Keratinocyte (primary cell): ENCODE results near the gene TSPAN18. TPM values are rescaled to one million over a fixed set of nuclear protein-coding genes. Genes with fewer than 3 reads are reported as not detected.

Source experiments
- DNase-seq: peaks from one replicate; pipeline ENCODE4 v3.0.0-alpha.2; 2011; ENCODE audit warnings: low read depth, missing footprints, low spot score
- FAIRE-seq: peaks from 2 replicates; lab custom pipeline; 2011; peaks lifted over from hg19 to GRCh38; lab: Jason Lieb, UNC
- H2AFZ ChIP-seq: 2 replicates; pipeline ENCODE4 v1.6.0; 2012; ENCODE audit warnings: low read length, control low read depth, inconsistent platforms; ENCODE audit not compliant: control insufficient read depth
- H3K27ac ChIP-seq: 2 replicates; pipeline ENCODE4 v1.5.1; 2011; ENCODE audit warnings: low read length; ENCODE audit not compliant: control insufficient read depth, insufficient read depth
- H3K27me3 ChIP-seq: 3 replicates; pipeline ENCODE4 v1.6.0; 2011; ENCODE audit warnings: low read length; ENCODE audit not compliant: control insufficient read depth, insufficient read depth; ENCODE audit errors: extremely low read depth
- H3K36me3 ChIP-seq, 2 experiments: 2 replicates in 1 of 2; 3 replicates in 1 of 2; pipeline ENCODE4 v1.5.1; 2011; ENCODE audit warnings: low read length in 2 of 2, mild to moderate bottlenecking in 1 of 2; ENCODE audit not compliant: control insufficient read depth in 2 of 2, insufficient read depth in 2 of 2; ENCODE audit errors: extremely low read depth in 1 of 2
- H3K4me1 ChIP-seq: 3 replicates; pipeline ENCODE4 v1.5.1; 2011; ENCODE audit warnings: low read length; ENCODE audit not compliant: control insufficient read depth, insufficient read depth; ENCODE audit errors: extremely low read depth
- H3K4me2 ChIP-seq: 3 replicates; pipeline ENCODE4 v1.6.0; 2011; ENCODE audit warnings: low read depth, low read length; ENCODE audit not compliant: control insufficient read depth, insufficient read depth; ENCODE audit errors: extremely low read depth
- H3K4me3 ChIP-seq, 3 experiments: fragments of 200-600 bp in 1 of 3; sonication (generic) in 1 of 3; 2 replicates in 2 of 3; 3 replicates in 1 of 3; pipeline ENCODE4 v1.5.1; 2011 to 2016; ENCODE audit warnings: low read length in 3 of 3, mild to moderate bottlenecking in 3 of 3, control low read depth in 2 of 3, inconsistent platforms in 1 of 3, low read depth in 1 of 3, mixed read lengths in 1 of 3, mixed run types in 1 of 3, moderate library complexity in 1 of 3; ENCODE audit not compliant: control insufficient read depth in 2 of 3, insufficient read depth in 2 of 3; ENCODE audit errors: extremely low read depth in 1 of 3
- H3K79me2 ChIP-seq: 2 replicates; pipeline ENCODE4 v1.6.0; 2012; ENCODE audit warnings: low read length; ENCODE audit not compliant: control insufficient read depth, insufficient read depth
- H3K9ac ChIP-seq: 3 replicates; pipeline ENCODE4 v1.6.0; 2011; ENCODE audit warnings: low read length; ENCODE audit not compliant: control insufficient read depth, insufficient read depth; ENCODE audit errors: extremely low read depth
- H3K9me1 ChIP-seq: 3 replicates; pipeline ENCODE4 v1.6.0; 2011; ENCODE audit warnings: low read length; ENCODE audit not compliant: control insufficient read depth, insufficient read depth; ENCODE audit errors: extremely low read depth
- H3K9me3 ChIP-seq: 2 replicates; pipeline ENCODE4 v1.5.1; 2012; ENCODE audit warnings: low read depth, low read length; ENCODE audit not compliant: control insufficient read depth
- H4K20me1 ChIP-seq: 3 replicates; pipeline ENCODE4 v1.6.0; 2011; ENCODE audit warnings: low read length; ENCODE audit not compliant: control insufficient read depth, insufficient read depth; ENCODE audit errors: extremely low read depth
- EZH2 ChIP-seq: IDR thresholded peaks from one replicate; pipeline ENCODE4 v1.6.1; 2012; ENCODE audit warnings: inconsistent platforms, mild to moderate bottlenecking, low read length, moderate library complexity
- dilution Hi-C: fragments of 300-500 bp; cut with MboI; formaldehyde crosslinking; loops from one replicate; pipeline ENCODE4 v1.7.0; 2020; ENCODE audit warnings: low sequenced_read_pairs; ENCODE audit not compliant: extremely low pct_ligation_motif_present
- polyA plus RNA-seq, 5 experiments: library from polyadenylated mRNA; depleted of rRNA in 3 of 5; stranded (reverse) in 3 of 5; stranded (forward) in 1 of 5; unstranded in 1 of 5; fragments of >200 nt; gene quantifications; 1 replicate in 1 of 5; 2 replicates in 3 of 5; 3 replicates in 1 of 5; pipeline versions ENCODE4 v1.2.1 to v1.2.3, GENCODE V29; 2011 to 2012; ENCODE audit warnings: missing spikeins in 2 of 5, low read depth in 1 of 5, low replicate concordance in 1 of 5
- TF ChIP-seq, protein P1 (sequence below), 3 experiments: IDR thresholded peaks in 1 of 3; conservative IDR thresholded peaks in 1 of 3; optimal IDR thresholded peaks in 1 of 3; 2 replicates in 2 of 3; 3 replicates in 1 of 3; pipeline versions ENCODE3 to v1.5.1; 2011; ENCODE audit warnings: low read length in 3 of 3, mild to moderate bottlenecking in 3 of 3, moderate library complexity in 2 of 3, control low read depth in 1 of 3, inconsistent platforms in 1 of 3; ENCODE audit not compliant: insufficient read depth in 2 of 3; ENCODE audit errors: extremely low read depth in 1 of 3

Gene TSPAN18
- polyA plus RNA-seq, 1 donor (not counting 4 experiments of a cell fraction or from before 2014, with no cell fraction given), result not detected

DNA sequence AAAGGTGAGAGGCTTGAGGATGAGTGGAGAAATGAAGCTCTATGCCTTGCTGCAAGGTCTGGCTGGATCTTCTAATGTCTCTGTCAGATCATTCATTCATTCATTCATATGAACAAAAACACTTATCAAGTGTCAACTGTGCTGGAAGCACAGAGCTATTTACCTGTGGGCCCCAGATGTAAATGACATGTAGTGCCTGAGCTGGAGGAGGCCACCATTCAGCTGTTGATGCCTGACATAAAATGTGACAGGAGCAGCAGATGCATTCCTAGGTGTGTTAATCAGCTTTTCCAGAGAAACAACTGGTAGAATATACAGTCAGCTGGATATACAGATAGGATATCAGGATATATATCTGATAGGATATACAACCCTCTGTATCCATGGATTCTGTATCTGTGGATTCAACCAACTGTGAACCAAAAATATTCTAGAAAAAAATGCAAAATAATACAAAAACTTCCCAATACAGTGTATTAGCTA lies 44.5 kb downstream of the TSPAN18 start:
- no peaks in the 10 kb centered on the region for H3K9me3 ChIP-seq

DNA sequence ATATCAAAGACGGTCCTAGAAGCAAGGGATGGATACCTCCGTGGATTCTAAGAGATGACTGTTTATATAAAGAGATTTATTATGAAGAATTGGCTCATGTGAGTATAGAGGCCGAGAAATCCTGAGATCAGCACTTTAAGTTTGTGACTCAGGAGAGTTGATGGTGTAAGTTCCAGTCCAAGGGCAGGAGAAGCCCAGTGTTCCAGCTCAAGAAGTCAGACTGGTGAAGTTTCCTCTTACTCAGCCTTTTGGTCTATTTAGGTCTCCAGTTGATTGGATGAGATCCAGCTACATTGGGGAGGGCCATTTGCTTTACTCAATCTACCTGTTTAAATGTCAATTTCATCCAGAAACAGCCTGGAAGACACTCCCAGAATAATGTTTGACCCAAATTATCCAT lies 45.1 kb downstream of the TSPAN18 start:
- H3K4me3 ChIP-seq, result no peak overlapping the region
- no peaks in the 10 kb centered on the region for H3K36me3 ChIP-seq
- dilution Hi-C loops, result no loop called here
- H3K27ac ChIP-seq, result no peak overlapping the region
- peaks cover 3% of the 10 kb centered on the region for H3K27me3 ChIP-seq
- no peaks in the 10 kb centered on the region for H4K20me1 ChIP-seq
- no peak for DNase-seq
- TF ChIP-seq, protein P1, sequence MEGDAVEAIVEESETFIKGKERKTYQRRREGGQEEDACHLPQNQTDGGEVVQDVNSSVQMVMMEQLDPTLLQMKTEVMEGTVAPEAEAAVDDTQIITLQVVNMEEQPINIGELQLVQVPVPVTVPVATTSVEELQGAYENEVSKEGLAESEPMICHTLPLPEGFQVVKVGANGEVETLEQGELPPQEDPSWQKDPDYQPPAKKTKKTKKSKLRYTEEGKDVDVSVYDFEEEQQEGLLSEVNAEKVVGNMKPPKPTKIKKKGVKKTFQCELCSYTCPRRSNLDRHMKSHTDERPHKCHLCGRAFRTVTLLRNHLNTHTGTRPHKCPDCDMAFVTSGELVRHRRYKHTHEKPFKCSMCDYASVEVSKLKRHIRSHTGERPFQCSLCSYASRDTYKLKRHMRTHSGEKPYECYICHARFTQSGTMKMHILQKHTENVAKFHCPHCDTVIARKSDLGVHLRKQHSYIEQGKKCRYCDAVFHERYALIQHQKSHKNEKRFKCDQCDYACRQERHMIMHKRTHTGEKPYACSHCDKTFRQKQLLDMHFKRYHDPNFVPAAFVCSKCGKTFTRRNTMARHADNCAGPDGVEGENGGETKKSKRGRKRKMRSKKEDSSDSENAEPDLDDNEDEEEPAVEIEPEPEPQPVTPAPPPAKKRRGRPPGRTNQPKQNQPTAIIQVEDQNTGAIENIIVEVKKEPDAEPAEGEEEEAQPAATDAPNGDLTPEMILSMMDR (optimal IDR thresholded peaks at IDR 0.05 in 1 of 3, IDR thresholded peaks at IDR 0.05 in 1 of 3, conservative IDR thresholded peaks at IDR 0.05 in 1 of 3; ENCODE audit: extremely low read depth in 1 of 3, insufficient read depth in 2 of 3, low read length in 3 of 3), result no peak
- H2AFZ ChIP-seq, result no peak overlapping the region
- H3K4me2 ChIP-seq, result no peak overlapping the region
- no peaks in the 10 kb centered on the region for H3K79me2 ChIP-seq
- no peaks in the 10 kb centered on the region for H3K9me3 ChIP-seq
- H3K9me1 ChIP-seq, result no peaks in the 10 kb centered on the region
- FAIRE-seq, result no peak
- no peak overlapping the region for H3K9ac ChIP-seq
- no peaks in the 10 kb centered on the region for H3K4me1 ChIP-seq

More for the DNA sequence above, 44.5 kb downstream of the TSPAN18 start:
- Histone ChIP-seq H3K9me1 (no peaks in the 10 kb centered on the region), H2AFZ (no peak overlapping the region), H4K20me1 (no peaks in the 10 kb centered on the region), H3K36me3 (no peaks in the 10 kb centered on the region), H3K4me3 (no peak overlapping the region), H3K27ac (no peak overlapping the region), H3K9ac (no peak overlapping the region), H3K4me2 (no peak overlapping the region), H3K4me1 (no peaks in the 10 kb centered on the region), H3K27me3 (peaks cover 3% of the 10 kb centered on the region), H3K79me2 (no peaks in the 10 kb centered on the region)
- FAIRE-seq (no peak), DNase-seq (no peak)
- no peak for TF ChIP-seq EZH2
- TF ChIP-seq, protein P1 (optimal IDR thresholded peaks at IDR 0.05 in 1 of 3, IDR thresholded peaks at IDR 0.05 in 1 of 3, conservative IDR thresholded peaks at IDR 0.05 in 1 of 3; ENCODE audit: extremely low read depth in 1 of 3, insufficient read depth in 2 of 3, low read length in 3 of 3), result no peak
- dilution Hi-C loops, result no loop called here
